Measurements from ENCODE around the gene PTPA.

PTPA gene

GRCh38 chr9:129109537-129109903, 1.7 kb upstream of the PTPA start:
- CTCF ChIA-PET, result interaction anchor here (2.1 kb wide), 1 partner anchor 12 kb away, joined by 6 read pairs; no protein-coding TSS in a partner anchor
- Histone ChIP-seq H3K9me3 (ENCODE audit: control insufficient read depth, insufficient read depth, low read depth, low read length) (no peaks in the 10 kb centered on the region), H3K4me3 (ENCODE audit: low read depth, low read length) (no peak overlapping the region), H3K36me3 (ENCODE audit: control insufficient read depth in 2 of 2, insufficient read depth in 1 of 2, low read length in 2 of 2) (peaks cover 0 to 8% of the 10 kb centered on the region in 2 experiments; a peak in 2 of 3 replicates), H3K27ac (ENCODE audit: extremely low read depth, low read depth, low read length) (no peak overlapping the region), H3K4me1 (ENCODE audit: control insufficient read depth, insufficient read depth, low read length) (peaks cover 4% of the 10 kb centered on the region; the same call in 1 of the 2 replicates)
- TF ChIP-seq ZNF146 (tag by site-specific recombination; IDR thresholded peaks at IDR 0.05) (no peak), ZXDB (tag by site-specific recombination; IDR thresholded peaks at IDR 0.05) (no peak), SETDB1 (IDR thresholded peaks at IDR 0.05; ENCODE audit: insufficient read length, low read length) (no peak)
- POLR2A ChIA-PET, result interaction anchor here (0.7 to 3.7 kb wide), 3 partner anchors 14 to 30 kb away, joined by 3 to 23 read pairs (median 4); partner anchors contain the start of gene DOLPP1

DNA sequence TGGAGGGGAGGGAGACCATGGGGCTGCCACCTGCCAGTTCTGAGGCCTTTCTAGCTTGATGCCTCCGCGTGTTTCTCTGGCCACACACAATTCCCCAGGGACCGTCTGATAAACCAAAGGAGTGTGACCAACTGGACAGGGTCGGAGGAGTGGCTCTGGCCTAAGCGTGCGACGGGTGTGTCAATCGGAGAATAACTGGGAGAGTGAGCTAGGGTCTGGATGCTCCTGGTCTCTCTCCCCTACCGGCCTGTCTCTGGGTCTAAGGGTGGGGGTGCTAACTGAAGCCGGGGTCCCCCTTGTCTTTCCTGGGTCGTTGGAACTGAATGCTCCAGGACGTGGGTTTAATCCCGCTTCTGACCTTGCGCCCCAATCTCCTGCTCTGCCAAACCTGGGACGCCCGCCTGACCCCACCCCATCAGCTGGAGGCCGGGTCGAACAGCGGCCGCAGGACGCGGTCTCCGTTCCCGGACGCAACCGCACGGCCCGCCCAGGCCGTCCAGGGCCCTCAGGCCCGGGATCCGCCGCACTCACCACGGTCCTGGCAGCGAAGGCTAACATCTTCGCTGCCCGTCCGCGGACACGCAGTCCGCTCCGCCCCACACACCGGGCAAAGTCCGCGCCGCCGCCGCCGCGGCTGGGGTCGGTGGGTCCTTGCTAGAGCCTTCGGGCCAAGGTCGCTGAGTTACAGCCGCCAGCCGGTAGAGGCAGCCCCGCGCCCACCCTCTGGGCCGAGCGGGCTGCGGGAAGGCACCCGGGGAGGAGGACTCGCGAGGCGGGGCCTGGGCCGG, 1.1 kb upstream of the PTPA start:
- Histone ChIP-seq H3K4me1 (ENCODE audit: control insufficient read depth, insufficient read depth, low read length) (peaks cover 4% of the 10 kb centered on the region; the same call in 1 of the 2 replicates), H3K4me3 (ENCODE audit: low read depth, low read length) (peak overlapping the region; percentile 58), H3K36me3 (ENCODE audit: control insufficient read depth in 2 of 2, insufficient read depth in 1 of 2, low read length in 2 of 2) (peaks cover 0 to 8% of the 10 kb centered on the region in 2 experiments; a peak in 2 of 3 replicates), H3K9me3 (ENCODE audit: control insufficient read depth, insufficient read depth, low read depth, low read length) (no peaks in the 10 kb centered on the region), H3K27ac (ENCODE audit: extremely low read depth, low read depth, low read length) (peak overlapping the region; percentile 31; the same call in 1 of the 2 replicates)
- POLR2A ChIA-PET, result interaction anchor here (0.6 to 3.7 kb wide), 5 partner anchors 15 to 516 kb away, joined by 3 to 23 read pairs (median 5); partner anchors contain the start of genes DOLPP1 and NTMT1
- CTCF ChIA-PET, result interaction anchor here (2.1 kb wide), 1 partner anchor 13 kb away, joined by 6 read pairs; no protein-coding TSS in a partner anchor
- TF ChIP-seq ZBTB6 (tag by site-specific recombination; IDR thresholded peaks at IDR 0.05), result no peak
- TF ChIP-seq ZIC2 (tag by site-specific recombination; IDR thresholded peaks at IDR 0.05), result peak; percentile 23; the same call in 1 of the 2 replicates
- TF ChIP-seq ZNF140 (tag by site-specific recombination; IDR thresholded peaks at IDR 0.05), result no peak
- TF ChIP-seq ZBTB48 (tag by site-specific recombination; IDR thresholded peaks at IDR 0.05), result peak; percentile 12; the same call in 1 of the 2 replicates
- no peak for TF ChIP-seq ZNF521 (tag by site-specific recombination; IDR thresholded peaks at IDR 0.05)
- TF ChIP-seq PATZ1 (tag by site-specific recombination; IDR thresholded peaks at IDR 0.05), result no peak
- TF ChIP-seq, protein P1, sequence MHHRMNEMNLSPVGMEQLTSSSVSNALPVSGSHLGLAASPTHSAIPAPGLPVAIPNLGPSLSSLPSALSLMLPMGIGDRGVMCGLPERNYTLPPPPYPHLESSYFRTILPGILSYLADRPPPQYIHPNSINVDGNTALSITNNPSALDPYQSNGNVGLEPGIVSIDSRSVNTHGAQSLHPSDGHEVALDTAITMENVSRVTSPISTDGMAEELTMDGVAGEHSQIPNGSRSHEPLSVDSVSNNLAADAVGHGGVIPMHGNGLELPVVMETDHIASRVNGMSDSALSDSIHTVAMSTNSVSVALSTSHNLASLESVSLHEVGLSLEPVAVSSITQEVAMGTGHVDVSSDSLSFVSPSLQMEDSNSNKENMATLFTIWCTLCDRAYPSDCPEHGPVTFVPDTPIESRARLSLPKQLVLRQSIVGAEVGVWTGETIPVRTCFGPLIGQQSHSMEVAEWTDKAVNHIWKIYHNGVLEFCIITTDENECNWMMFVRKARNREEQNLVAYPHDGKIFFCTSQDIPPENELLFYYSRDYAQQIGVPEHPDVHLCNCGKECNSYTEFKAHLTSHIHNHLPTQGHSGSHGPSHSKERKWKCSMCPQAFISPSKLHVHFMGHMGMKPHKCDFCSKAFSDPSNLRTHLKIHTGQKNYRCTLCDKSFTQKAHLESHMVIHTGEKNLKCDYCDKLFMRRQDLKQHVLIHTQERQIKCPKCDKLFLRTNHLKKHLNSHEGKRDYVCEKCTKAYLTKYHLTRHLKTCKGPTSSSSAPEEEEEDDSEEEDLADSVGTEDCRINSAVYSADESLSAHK (tag by site-specific recombination; IDR thresholded peaks at IDR 0.05), result no peak
- no peak for TF ChIP-seq ZNF707 (tag by site-specific recombination; IDR thresholded peaks at IDR 0.05)
- peak; percentile 18; the same call in 1 of the 2 replicates for TF ChIP-seq ZNF561 (tag by site-specific recombination; IDR thresholded peaks at IDR 0.05; ENCODE audit: borderline replicate concordance)
- TF ChIP-seq GLI2 (tag by site-specific recombination; IDR thresholded peaks at IDR 0.05; ENCODE audit: borderline replicate concordance, low read depth), result no peak
- peak; percentile 92 for TF ChIP-seq ZNF335 (tag by site-specific recombination; conservative IDR thresholded peaks at IDR 0.05)
- 0 out of 2 replicates have a peak, but pooled peaks have one; percentile 25 for TF ChIP-seq KLF1 (tag by site-specific recombination; IDR thresholded peaks at IDR 0.05)
- no peak for TF ChIP-seq ATF2 (tag by site-specific recombination; IDR thresholded peaks at IDR 0.05; ENCODE audit: low read depth)
- TF ChIP-seq GFI1B (tag by site-specific recombination; IDR thresholded peaks at IDR 0.05), result no peak
- peak; percentile 34; the same call in 1 of the 2 replicates for TF ChIP-seq HIC1 (tag by site-specific recombination; IDR thresholded peaks at IDR 0.05)
- peak; percentile 33; the same call in 1 of the 2 replicates for TF ChIP-seq ZNF600 (tag by site-specific recombination; IDR thresholded peaks at IDR 0.05)
- no peak for TF ChIP-seq ZNF248 (tag by site-specific recombination; IDR thresholded peaks at IDR 0.05)
- TF ChIP-seq ZNF169 (tag by site-specific recombination; IDR thresholded peaks at IDR 0.05), result no peak
- no peak for TF ChIP-seq ZNF747 (tag by site-specific recombination; IDR thresholded peaks at IDR 0.05)

All from HEK293 (cell line).